Upper lobe of left lung (tissue), 6 donors: Measurements from ENCODE around the gene SEL1L3. TPM values are rescaled to one million over a fixed set of nuclear protein-coding genes. Genes with fewer than 3 reads are reported as not detected.
A peak's percentile ranks its signal among the peaks of the same experiment; 100 is the strongest.
"Not testable (repeated sequence)": the region's sequence is repeated elsewhere in the genome, so short reads cannot be mapped to it uniquely, and the experiment has no call there.

Experiments
- ATAC-seq, 2 donors: fragments of 200-7000 bp; cut with Tn5 transposase; one replicate each; pipeline ENCODE4 v1.9.1; 2022; ENCODE audit warnings: mild to moderate bottlenecking in 2 of 2, moderate library complexity in 2 of 2; ENCODE audit not compliant: low FRiP score in 2 of 2
- DNase-seq, 2 donors: peaks; one replicate each; pipeline ENCODE4 v3.0.0-alpha.2; 2019 to 2020
- H3K27ac ChIP-seq, 4 donors: fragments of 200-600 bp; sonication (generic); one replicate each; pipeline ENCODE4 v1.5.1; 2016 to 2019
- H3K27me3 ChIP-seq, 4 donors: fragments of 200-600 bp; sonication (generic); one replicate each; pipeline ENCODE4 v1.5.1; 2017 to 2019
- H3K36me3 ChIP-seq, 4 donors: fragments of 200-600 bp; sonication (generic); one replicate each; pipeline ENCODE4 v1.5.1; 2016 to 2019
- H3K4me1 ChIP-seq, 4 donors: fragments of 200-600 bp; sonication (generic); one replicate each; pipeline ENCODE4 v1.5.1; 2018 to 2019
- H3K4me3 ChIP-seq, 4 donors: fragments of 200-600 bp; sonication (generic); one replicate each; pipeline ENCODE4 v1.5.1; 2017 to 2019; ENCODE audit warnings: mild to moderate bottlenecking in 2 of 4, moderate library complexity in 1 of 4
- H3K9me3 ChIP-seq, 4 donors: fragments of 200-600 bp; sonication (generic); one replicate each; pipeline ENCODE4 v1.5.1; 2018 to 2019
- CTCF ChIP-seq, 6 experiments: fragments of 450-650 bp in 4 of 6; fragments of 200-600 bp in 2 of 6; sonication (generic) in 2 of 6; IDR thresholded peaks; one replicate each; pipeline ENCODE4 v1.5.1; 2016 to 2019; ENCODE audit warnings: antibody characterized with exemption in 6 of 6
- EP300 ChIP-seq, 4 donors: sonication (generic); formaldehyde crosslinking; IDR thresholded peaks; one replicate each; pipeline ENCODE4 v1.5.1; 2017; ENCODE audit warnings: antibody characterized with exemption in 4 of 4, control low read depth in 2 of 4
- POLR2A ChIP-seq, 4 donors: fragments of 450-650 bp; IDR thresholded peaks; one replicate each; pipeline ENCODE4 v1.5.1; 2016 to 2017; ENCODE audit warnings: antibody characterized with exemption in 4 of 4, mild to moderate bottlenecking in 2 of 4
- POLR2AphosphoS5 ChIP-seq, 2 donors: sonication (generic); formaldehyde crosslinking; IDR thresholded peaks; one replicate each; pipeline ENCODE4 v1.5.1; 2017; ENCODE audit warnings: antibody characterized with exemption in 2 of 2
- WGBS, 2 donors: methylation state at CpG; one replicate each; pipeline ENCODE4 v1.1.5; 2017 to 2018; 5-methylcytosine and 5-hydroxymethylcytosine counted together
- total RNA-seq, 6 donors: library from RNA; depleted of rRNA in 4 of 6; stranded (reverse); fragments of >200 nt in 4 of 6; gene quantifications; one replicate each; pipeline versions ENCODE4 v1.1.0 to v1.2.1, GENCODE V29; 2016 to 2021
- donor health status: DM: no; HTN: no; CAD: no; lungs with moderate emphysema.
- donor health status: DM: no; HTN: yes; CAD: no; lungs with severe emphysema.

SEL1L3 gene
- total RNA-seq = 100 to 1,000 TPM in 1 of 6 donors, 10 to 100 TPM in 5; 41.7 to 197 (median 64.7) TPM

DNA sequence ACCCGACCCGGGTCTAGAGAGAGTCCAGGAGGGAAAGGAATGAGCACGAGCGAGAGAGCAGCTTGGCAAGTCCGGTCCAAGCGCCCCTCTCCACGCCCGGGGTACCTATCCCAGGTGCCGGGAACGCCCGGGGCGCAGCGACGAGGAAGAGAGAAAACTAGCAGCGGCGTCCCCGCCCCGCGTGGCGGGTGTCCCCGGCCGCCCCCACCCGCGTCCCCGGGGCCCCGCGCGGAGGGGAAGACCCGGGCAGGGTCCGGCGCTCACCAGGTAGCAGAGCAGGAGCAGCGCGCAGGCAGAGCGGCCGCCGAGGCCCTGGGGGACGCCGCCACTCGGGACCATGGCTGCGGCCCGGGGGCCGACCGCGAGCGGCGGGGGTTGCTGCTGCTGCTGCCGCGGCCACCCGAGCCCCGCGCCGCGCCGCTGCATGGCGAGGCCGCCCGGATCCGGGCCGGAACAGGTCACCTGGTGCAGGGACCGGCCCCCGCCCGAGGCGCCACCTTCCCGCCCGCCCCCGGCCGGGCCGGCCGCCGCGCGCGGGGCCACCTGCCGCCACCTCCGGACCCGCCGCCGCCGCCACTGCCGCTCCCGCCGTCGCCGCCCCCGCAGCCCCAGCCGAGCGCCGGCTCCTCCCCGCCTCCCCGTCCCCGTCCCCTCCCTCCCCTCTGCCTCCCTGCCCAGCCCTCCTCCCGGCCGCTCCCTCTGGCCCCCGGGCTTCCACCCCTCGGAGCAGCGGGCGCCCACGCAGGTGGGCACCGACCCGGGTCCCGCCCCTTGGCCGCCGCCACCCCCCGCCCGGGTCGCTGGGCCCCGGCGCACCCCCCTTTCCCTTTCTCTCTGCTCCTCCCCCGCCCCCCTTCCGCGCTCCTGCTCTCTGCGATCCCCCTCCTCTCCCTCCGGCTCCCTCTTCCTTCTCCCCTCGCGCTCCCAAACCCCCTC is at the start of gene SEL1L3:
Gene SEL1L3 (minus strand): TSS at position 578 of the 936 bp plus-strand sequence. CDS start 152 bp downstream, at position 426.
- no peaks in the 10 kb centered on the region for H3K27me3 ChIP-seq
- H3K4me1 ChIP-seq = peaks cover 32 to 46% (median 36%) of the 10 kb centered on the region in 4 donors
- ATAC-seq (peak in 1 of 2 donors; percentile 44), DNase-seq (peak; percentile 69 to 94)
- H3K27ac ChIP-seq = peak within 1 kb of the TSS; percentile 85 to 93 (median 90)
- H3K36me3 ChIP-seq = no peaks in the 10 kb centered on the region
- WGBS, 2 donors = 0% methylated on average over 8 to 32 of the region's 115 CpGs
- peak within 1 kb of the TSS; percentile 83 to 92 (median 87) for H3K4me3 ChIP-seq
- TF ChIP-seq POLR2AphosphoS5 (IDR thresholded peaks at IDR 0.05) (no peak), POLR2A (IDR thresholded peaks at IDR 0.05) (peak in 1 of 4 donors; percentile 57)
- H3K9me3 ChIP-seq = no peaks in the 10 kb centered on the region

DNA sequence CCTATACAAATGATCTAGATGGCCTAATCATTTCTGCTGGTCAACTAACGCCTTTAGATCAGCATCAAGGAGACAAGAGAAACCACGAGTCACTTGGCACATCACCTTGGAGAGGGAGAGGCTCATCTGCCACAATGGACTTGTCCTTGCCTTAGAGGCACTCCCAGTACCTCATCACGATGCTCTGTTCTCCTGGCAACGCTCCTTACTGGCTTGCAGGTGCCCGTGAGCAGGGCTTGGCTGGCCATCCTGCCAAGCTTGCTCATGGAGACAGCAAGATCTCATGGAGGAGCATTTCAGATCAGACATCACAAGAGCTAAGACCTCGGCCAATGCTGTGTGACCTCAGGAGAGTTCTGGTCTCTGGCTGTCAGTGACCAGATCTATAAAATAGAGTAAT is 48.6 kb upstream of the SEL1L3 start:
- Histone ChIP-seq H3K27ac (no peak overlapping the region), H3K4me1 (peaks cover 10 to 22% (median 17%) of the 10 kb centered on the region in 4 donors), H3K27me3 (no peaks in the 10 kb centered on the region), H3K4me3 (no peak overlapping the region), H3K9me3 (no peaks in the 10 kb centered on the region), H3K36me3 (no peaks in the 10 kb centered on the region)
- TF ChIP-seq POLR2AphosphoS5 (IDR thresholded peaks at IDR 0.05) (no peak), CTCF (IDR thresholded peaks at IDR 0.05) (no peak), EP300 (IDR thresholded peaks at IDR 0.05) (no peak), POLR2A (IDR thresholded peaks at IDR 0.05) (no peak)
- 83 to 99% methylated on average over 4 to 6 of the region's 6 CpGs for WGBS, 2 donors
- ATAC-seq (no peak), DNase-seq (no peak)

DNA sequence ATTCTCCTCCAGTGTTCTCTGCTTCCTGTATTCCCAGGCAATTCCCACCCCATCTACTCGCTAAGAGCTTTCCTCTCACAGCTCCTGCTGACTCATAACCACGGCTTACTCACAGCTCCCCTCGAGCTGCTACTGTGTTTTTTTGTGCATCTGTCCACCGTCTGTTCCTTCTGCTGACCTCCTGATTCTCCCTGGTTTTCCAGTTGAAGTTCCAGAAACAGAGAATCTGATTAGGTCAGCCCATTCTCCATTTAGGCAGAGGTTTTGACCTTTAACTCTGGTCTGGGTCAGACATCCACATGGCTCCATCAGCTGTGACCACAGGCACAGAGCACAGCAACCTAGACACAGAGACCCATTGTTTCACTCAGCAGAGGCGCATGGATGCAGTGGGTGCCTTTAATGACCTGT is 45.7 kb upstream of the SEL1L3 start:
- Histone ChIP-seq H3K27me3 (no peaks in the 10 kb centered on the region), H3K4me1 (peaks cover 5 to 9% (median 6%) of the 10 kb centered on the region in 4 donors), H3K4me3 (no peak overlapping the region), H3K36me3 (no peaks in the 10 kb centered on the region), H3K9me3 (no peaks in the 10 kb centered on the region), H3K27ac (no peak overlapping the region)
- DNase-seq = no peak
- WGBS, 2 donors = 60 to 67% methylated on average over 5 of the region's 5 CpGs
- TF ChIP-seq POLR2AphosphoS5 (IDR thresholded peaks at IDR 0.05) = no peak
- no peak for TF ChIP-seq CTCF (IDR thresholded peaks at IDR 0.05)
- ATAC-seq = peak in 1 of 2 donors; percentile 74

- H3K4me1 ChIP-seq, ATAC-seq, H3K27ac ChIP-seq, H3K9me3 ChIP-seq, DNase-seq, H3K36me3 ChIP-seq, H3K27me3 ChIP-seq, H3K4me3 ChIP-seq: not testable (repeated sequence)
- 96 to 99% methylated on average over 11 of the region's 11 CpGs for WGBS, 2 donors
Observed at GRCh38 chr4:25906113-25906512, 43.3 kb upstream of the SEL1L3 start.

GRCh38 chr4:25905371-25905770 is 42.6 kb upstream of the SEL1L3 start:
- WGBS, 2 donors = 91 to 95% methylated on average over 4 of the region's 4 CpGs
- ATAC-seq = no peak

More at GRCh38 chr4:25905371-25905770, 42.6 kb upstream of the SEL1L3 start:
- no peaks in the 10 kb centered on the region for H3K27me3 ChIP-seq
- TF ChIP-seq CTCF (IDR thresholded peaks at IDR 0.05) (no peak), EP300 (IDR thresholded peaks at IDR 0.05) (no peak), POLR2AphosphoS5 (IDR thresholded peaks at IDR 0.05) (no peak), POLR2A (IDR thresholded peaks at IDR 0.05) (no peak)
- H3K4me1 ChIP-seq = no peaks in the 10 kb centered on the region
- no peaks in the 10 kb centered on the region for H3K9me3 ChIP-seq
- H3K36me3 ChIP-seq = no peaks in the 10 kb centered on the region
- H3K27ac ChIP-seq = no peak overlapping the region
- H3K4me3 ChIP-seq = no peak overlapping the region
- no peak for DNase-seq
